Measurements from ENCODE around the gene ST8SIA1.

DNA sequence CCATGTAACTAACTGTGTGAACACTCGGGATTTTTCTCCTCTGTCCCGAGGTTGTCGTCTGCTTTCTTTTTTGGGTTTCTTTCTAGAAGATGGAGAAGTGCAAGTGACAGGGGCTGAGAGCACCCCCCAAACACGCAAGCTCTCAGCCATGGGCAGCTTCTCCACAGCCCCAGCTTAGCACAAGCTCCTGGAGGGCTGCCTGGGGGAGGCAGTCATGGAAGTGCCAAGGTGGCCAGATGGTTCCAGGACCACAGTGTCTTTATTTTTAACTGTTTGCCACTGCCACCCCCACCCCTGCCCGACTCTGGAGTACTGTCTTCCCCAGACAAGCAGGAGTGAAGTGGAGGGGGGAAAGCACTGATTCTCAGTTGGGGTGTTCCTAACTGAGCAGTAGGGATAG lies 58.2 kb downstream of the ST8SIA1 start:
- no peak for TF ChIP-seq POLR2A (IDR thresholded peaks at IDR 0.05)
- TF ChIP-seq CTCF (IDR thresholded peaks at IDR 0.05 in 8 of 11, conservative IDR thresholded peaks at IDR 0.05 in 3 of 11) = no peak
